NOMO-1 treated with dmso at 0.1 percent for 144 hours (cell line): ENCODE data around the gene PLA2G2A.
A peak's percentile ranks its signal among the peaks of the same experiment; 100 is the strongest.

Experiments used
- DNase-seq: peaks from one replicate; lab custom pipeline; 2025; ENCODE audit not compliant: unreplicated experiment; lab: John Stamatoyannopoulos, UW

PLA2G2A gene

GRCh38 chr1:19974822-19975416 lies 4.5 kb downstream of the PLA2G2A start:
- DNase-seq: no peak

- no peak for DNase-seq
These were observed 5.8 kb downstream of the PLA2G2A start for GRCh38 chr1:19973616-19974015.

- DNase-seq: no peak
These were observed 7.8 kb downstream of the PLA2G2A start for GRCh38 chr1:19971664-19972063.

- DNase-seq: no peak
These were observed 9.3 kb downstream of the PLA2G2A start for GRCh38 chr1:19969898-19970660.

- DNase-seq: no peak
These were observed 11.6 kb downstream of the PLA2G2A start for GRCh38 chr1:19967808-19968207.

GRCh38 chr1:19964542-19964941 lies 14.9 kb downstream of the PLA2G2A start:
- DNase-seq: no peak

GRCh38 chr1:19963636-19964035 lies 15.8 kb downstream of the PLA2G2A start:
- DNase-seq: no peak

GRCh38 chr1:19960591-19960990 lies 18.8 kb downstream of the PLA2G2A start:
- DNase-seq: no peak

- DNase-seq: no peak
These were observed 21.6 kb downstream of the PLA2G2A start for GRCh38 chr1:19957779-19958178.

GRCh38 chr1:19955534-19956170 lies 23.8 kb downstream of the PLA2G2A start:
- peak; percentile 85 for DNase-seq

GRCh38 chr1:19954059-19954458 lies 25.4 kb downstream of the PLA2G2A start:
- no peak for DNase-seq

GRCh38 chr1:19949016-19949415 lies 30.4 kb downstream of the PLA2G2A start:
- DNase-seq: no peak

GRCh38 chr1:19946971-19947370 lies 32.4 kb downstream of the PLA2G2A start:
- no peak for DNase-seq

- no peak for DNase-seq
These were observed 33.1 kb downstream of the PLA2G2A start for GRCh38 chr1:19946331-19946751.

- DNase-seq: no peak
These were observed 33.5 kb downstream of the PLA2G2A start for GRCh38 chr1:19945914-19946313.

- DNase-seq: no peak
These were observed 36.8 kb downstream of the PLA2G2A start for GRCh38 chr1:19942657-19943056.

GRCh38 chr1:19942088-19942487 lies 37.3 kb downstream of the PLA2G2A start:
- no peak for DNase-seq

GRCh38 chr1:19941206-19941568 lies 38.2 kb downstream of the PLA2G2A start:
- no peak for DNase-seq

GRCh38 chr1:19940486-19941205 lies 38.8 kb downstream of the PLA2G2A start:
- no peak for DNase-seq

- DNase-seq: no peak
These were observed 40.9 kb downstream of the PLA2G2A start for GRCh38 chr1:19938472-19938871.

- peak; percentile 4 for DNase-seq
These were observed 43.2 kb downstream of the PLA2G2A start for GRCh38 chr1:19936061-19936750.
